ENCODE data around the gene MED14. TPM values are rescaled to one million over a fixed set of nuclear protein-coding genes. Genes with fewer than 3 reads are reported as not detected.

MED14 gene
- total RNA-seq, 4 donors from 2014 or later = 19.4 to 33.1 (median 24.3) TPM

DNA sequence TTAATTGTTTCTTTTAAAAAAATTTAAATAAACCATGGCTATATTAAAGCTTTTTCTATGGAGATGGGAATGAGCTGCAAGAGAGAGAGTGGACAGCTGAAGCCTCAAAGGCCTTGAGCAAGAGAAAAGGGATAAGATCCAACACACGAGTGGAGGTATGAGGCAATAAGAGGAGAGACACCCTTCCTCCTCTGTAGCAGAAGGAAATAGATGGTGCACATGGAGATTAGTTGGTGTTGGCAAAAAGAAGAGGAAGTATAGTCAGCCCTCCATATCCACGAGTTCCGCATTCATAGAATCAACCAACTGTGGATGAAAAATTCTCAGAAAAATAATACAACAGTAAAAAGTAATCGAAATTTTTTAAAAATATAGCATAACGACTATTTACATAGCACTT is 91.2 kb downstream of the MED14 start:
- H3K36me3 ChIP-seq = no peaks in the 10 kb centered on the region
- WGBS, 2 donors (ENCODE audit: low coverage in 1 of 2) = 64 to 75% methylated on average over 5 of the region's 5 CpGs
- H3K27me3 ChIP-seq = no peaks in the 10 kb centered on the region
- peaks cover 0 to 44% (median 0%) of the 10 kb centered on the region in 3 donors for H3K4me1 ChIP-seq
- no peak for TF ChIP-seq POLR2AphosphoS5 (IDR thresholded peaks at IDR 0.05)
- TF ChIP-seq POLR2A (IDR thresholded peaks at IDR 0.05) = no peak
- TF ChIP-seq, protein P1, sequence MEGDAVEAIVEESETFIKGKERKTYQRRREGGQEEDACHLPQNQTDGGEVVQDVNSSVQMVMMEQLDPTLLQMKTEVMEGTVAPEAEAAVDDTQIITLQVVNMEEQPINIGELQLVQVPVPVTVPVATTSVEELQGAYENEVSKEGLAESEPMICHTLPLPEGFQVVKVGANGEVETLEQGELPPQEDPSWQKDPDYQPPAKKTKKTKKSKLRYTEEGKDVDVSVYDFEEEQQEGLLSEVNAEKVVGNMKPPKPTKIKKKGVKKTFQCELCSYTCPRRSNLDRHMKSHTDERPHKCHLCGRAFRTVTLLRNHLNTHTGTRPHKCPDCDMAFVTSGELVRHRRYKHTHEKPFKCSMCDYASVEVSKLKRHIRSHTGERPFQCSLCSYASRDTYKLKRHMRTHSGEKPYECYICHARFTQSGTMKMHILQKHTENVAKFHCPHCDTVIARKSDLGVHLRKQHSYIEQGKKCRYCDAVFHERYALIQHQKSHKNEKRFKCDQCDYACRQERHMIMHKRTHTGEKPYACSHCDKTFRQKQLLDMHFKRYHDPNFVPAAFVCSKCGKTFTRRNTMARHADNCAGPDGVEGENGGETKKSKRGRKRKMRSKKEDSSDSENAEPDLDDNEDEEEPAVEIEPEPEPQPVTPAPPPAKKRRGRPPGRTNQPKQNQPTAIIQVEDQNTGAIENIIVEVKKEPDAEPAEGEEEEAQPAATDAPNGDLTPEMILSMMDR (IDR thresholded peaks at IDR 0.05) = no peak
- no peak for TF ChIP-seq EP300 (IDR thresholded peaks at IDR 0.05)
- H3K4me3 ChIP-seq = peak overlapping the region in 1 of 2 donors; percentile 40
- peak; percentile 25 for ATAC-seq
- H3K27ac ChIP-seq = peak overlapping the region in 3 of 4 donors; percentile 67 to 71 (median 69)
- H3K9me3 ChIP-seq = no peaks in the 10 kb centered on the region

DNA sequence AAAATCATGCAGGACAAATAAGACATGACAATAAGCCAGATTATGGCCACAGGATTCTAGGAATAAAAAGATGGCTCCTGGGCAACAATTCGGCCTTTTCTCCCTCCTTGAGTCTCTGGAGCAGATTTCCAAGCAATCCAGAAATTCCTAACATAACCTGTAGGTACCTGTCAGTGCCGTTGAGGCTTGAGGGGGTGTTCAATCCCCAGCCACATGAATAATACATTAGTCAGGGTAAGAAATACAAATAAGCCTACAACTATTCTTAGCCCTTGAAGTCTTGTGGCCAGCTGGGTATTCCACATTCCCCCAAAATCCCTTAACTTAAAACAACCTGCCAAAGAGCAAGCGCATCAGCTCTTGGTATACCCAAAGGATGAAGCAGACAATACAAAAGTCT is 97.7 kb downstream of the MED14 start:
- Histone ChIP-seq H3K27me3 (no peaks in the 10 kb centered on the region), H3K36me3 (peaks cover 0 to 59% of the 10 kb centered on the region in 2 donors), H3K9me3 (no peaks in the 10 kb centered on the region), H3K27ac (no peak overlapping the region), H3K4me1 (peaks cover 0 to 8% (median 0%) of the 10 kb centered on the region in 3 donors), H3K4me3 (no peak overlapping the region)
- WGBS, 2 donors (ENCODE audit: low coverage in 1 of 2) = 71 to 100% methylated on average over 2 to 3 of the region's 3 CpGs
- TF ChIP-seq, protein P1 (IDR thresholded peaks at IDR 0.05) = no peak
- TF ChIP-seq POLR2AphosphoS5 (IDR thresholded peaks at IDR 0.05) (no peak), EP300 (IDR thresholded peaks at IDR 0.05) (no peak), POLR2A (IDR thresholded peaks at IDR 0.05) (no peak)
- ATAC-seq = no peak

DNA sequence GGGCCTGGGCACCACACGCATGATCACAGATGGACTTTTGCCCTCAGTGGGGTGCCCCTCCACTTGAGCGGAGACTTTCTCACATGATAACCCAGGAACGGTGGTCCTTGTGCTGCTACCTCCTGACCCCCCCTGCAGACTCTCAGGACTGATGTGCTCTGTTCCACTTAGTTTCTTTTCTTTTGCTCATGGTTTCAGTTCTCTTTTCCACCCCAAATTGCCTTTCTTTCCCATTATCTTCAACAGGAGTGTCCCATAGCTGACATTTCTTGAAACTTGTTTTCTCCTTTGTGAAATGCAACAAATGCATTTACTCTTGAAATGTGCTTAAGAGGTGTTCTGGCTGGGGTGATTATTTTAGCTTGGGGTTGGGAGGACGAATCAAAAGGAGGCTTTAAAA is 103.1 kb downstream of the MED14 start:
- no peak for ATAC-seq
- Histone ChIP-seq H3K9me3 (no peaks in the 10 kb centered on the region), H3K27ac (no peak overlapping the region), H3K4me1 (no peaks in the 10 kb centered on the region), H3K4me3 (no peak overlapping the region), H3K36me3 (peaks cover 0 to 91% of the 10 kb centered on the region in 2 donors), H3K27me3 (no peaks in the 10 kb centered on the region)
- no peak for TF ChIP-seq POLR2AphosphoS5 (IDR thresholded peaks at IDR 0.05)
- TF ChIP-seq, protein P1 (IDR thresholded peaks at IDR 0.05) = no peak
- no peak for TF ChIP-seq EP300 (IDR thresholded peaks at IDR 0.05)
- TF ChIP-seq POLR2A (IDR thresholded peaks at IDR 0.05) = no peak
- 100% methylated on average over 3 of the region's 4 CpGs for WGBS, 2 donors (ENCODE audit: low coverage in 1 of 2)

DNA sequence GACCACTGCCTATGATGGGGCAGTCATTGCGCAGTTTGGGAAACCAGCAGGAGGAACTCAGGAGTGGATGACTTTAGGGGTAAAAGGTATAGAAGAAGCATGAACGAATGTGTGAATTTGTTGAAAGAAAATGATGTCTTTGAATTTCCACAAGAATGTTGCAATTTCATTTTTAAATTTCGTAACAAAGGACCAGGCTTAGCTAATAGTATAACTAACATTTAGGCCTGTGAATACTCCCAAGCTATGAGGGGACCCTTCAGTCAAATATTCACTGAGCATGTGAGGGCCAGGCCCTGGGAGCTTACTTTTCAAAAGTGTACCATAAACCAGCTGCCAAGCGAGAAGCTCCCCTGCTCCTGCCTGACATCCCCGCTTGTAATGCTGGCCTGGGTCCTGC is 106.8 kb downstream of the MED14 start:
- no peaks in the 10 kb centered on the region for H3K4me1 ChIP-seq
- H3K36me3 ChIP-seq = peaks cover 0 to 57% of the 10 kb centered on the region in 2 donors
- no peaks in the 10 kb centered on the region for H3K27me3 ChIP-seq
- no peak overlapping the region for H3K4me3 ChIP-seq
- TF ChIP-seq, protein P1 (IDR thresholded peaks at IDR 0.05) = no peak
- TF ChIP-seq POLR2A (IDR thresholded peaks at IDR 0.05) = no peak
- no peak for TF ChIP-seq POLR2AphosphoS5 (IDR thresholded peaks at IDR 0.05)
- no peak for TF ChIP-seq EP300 (IDR thresholded peaks at IDR 0.05)
- no peak for ATAC-seq
- 84 to 100% methylated on average over 3 to 4 of the region's 5 CpGs for WGBS, 2 donors (ENCODE audit: low coverage in 1 of 2)
- no peak overlapping the region for H3K27ac ChIP-seq
- no peaks in the 10 kb centered on the region for H3K9me3 ChIP-seq

DNA sequence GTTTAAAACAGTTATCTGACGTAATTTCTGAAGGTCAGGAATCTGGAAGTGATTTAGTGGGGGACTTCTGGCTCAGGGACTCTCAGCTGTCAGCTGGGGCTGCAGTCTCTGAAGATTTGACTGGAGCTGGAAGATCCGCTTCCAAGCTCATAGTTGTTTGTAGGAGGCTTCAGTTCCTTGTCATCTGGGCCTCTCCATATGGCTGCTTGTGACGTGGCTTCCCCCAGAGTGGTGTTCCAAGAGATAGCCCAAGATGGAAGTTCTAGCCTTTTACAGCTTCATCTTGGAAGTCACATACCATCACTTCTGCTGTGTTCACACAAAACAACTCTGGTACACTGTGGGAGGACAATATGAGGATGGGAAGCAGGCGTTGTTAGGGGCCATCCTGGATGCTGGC is 110.0 kb downstream of the MED14 start:
- ATAC-seq = no peak
- Histone ChIP-seq H3K27me3 (no peaks in the 10 kb centered on the region), H3K4me1 (no peaks in the 10 kb centered on the region), H3K27ac (no peak overlapping the region), H3K4me3 (no peak overlapping the region), H3K36me3 (peaks cover 0 to 33% of the 10 kb centered on the region in 2 donors), H3K9me3 (no peaks in the 10 kb centered on the region)
- TF ChIP-seq POLR2A (IDR thresholded peaks at IDR 0.05) (no peak), POLR2AphosphoS5 (IDR thresholded peaks at IDR 0.05) (no peak), EP300 (IDR thresholded peaks at IDR 0.05) (no peak)
- TF ChIP-seq, protein P1 (IDR thresholded peaks at IDR 0.05) = no peak
- WGBS, 2 donors (ENCODE audit: low coverage in 1 of 2) = 75 to 100% methylated on average over 1 to 2 of the region's 4 CpGs

All from gastroesophageal sphincter (tissue), 4 donors.